Adrenal gland (tissue), 12 donors: Measurements from ENCODE around the gene MRPS35. TPM values are rescaled to one million over a fixed set of nuclear protein-coding genes. Genes with fewer than 3 reads are reported as not detected.

Experiments
- DNase-seq, 7 donors: peaks; one replicate each; pipeline ENCODE4 v3.0.0-alpha.2; 2019 to 2020
- H3K27ac ChIP-seq, 5 donors: fragments of 200-600 bp; sonication (generic) in 4 of 5; 1 replicate in 3 of 5; 2 replicates in 2 of 5; pipeline versions ENCODE4 v1.5.1 to v1.8.0; 2016 to 2020; ENCODE audit warnings: mild to moderate bottlenecking in 1 of 5
- H3K27me3 ChIP-seq: fragments of 200-600 bp; 2 replicates; pipeline ENCODE4 v1.8.0; 2021
- H3K36me3 ChIP-seq, 2 donors: fragments of 200-600 bp; replicated peaks in 1 of 2; 1 replicate in 1 of 2; 2 replicates in 1 of 2; pipeline versions ENCODE4 v1.5.1 to v1.8.0; 2018 to 2022
- H3K4me1 ChIP-seq, 2 donors: fragments of 200-600 bp; replicated peaks in 1 of 2; 1 replicate in 1 of 2; 2 replicates in 1 of 2; pipeline versions ENCODE4 v1.5.1 to v1.8.0; 2018 to 2021
- H3K4me3 ChIP-seq, 4 donors: fragments of 200-600 bp; sonication (generic) in 3 of 4; one replicate each; pipeline ENCODE4 v1.5.1; 2016 to 2018
- H3K9me3 ChIP-seq, 3 donors: fragments of 200-600 bp; sonication (generic) in 1 of 3; replicated peaks in 1 of 3; 1 replicate in 2 of 3; 2 replicates in 1 of 3; pipeline versions ENCODE4 v1.5.1 to v1.8.0; 2016 to 2021
- CTCF ChIP-seq, 6 experiments: fragments of 450-650 bp in 4 of 6; fragments of 200-600 bp in 2 of 6; sonication (generic) in 1 of 6; IDR thresholded peaks; 1 replicate in 5 of 6; 2 replicates in 1 of 6; pipeline versions ENCODE4 v1.5.1 to v1.8.0; 2016 to 2021; ENCODE audit warnings: antibody characterized with exemption in 6 of 6, mild to moderate bottlenecking in 2 of 6, moderate library complexity in 1 of 6
- POLR2A ChIP-seq, 2 donors: fragments of 450-650 bp; IDR thresholded peaks; one replicate each; pipeline ENCODE4 v1.6.1; 2017; ENCODE audit warnings: antibody characterized with exemption in 2 of 2, mild to moderate bottlenecking in 2 of 2, moderate library complexity in 1 of 2
- WGBS, 4 donors: extraction: QIAGEN DNeasy Blood & Tissue Kit in 2 of 4; methylation state at CpG; one replicate each; pipeline versions ENCODE4 v1.1.5 to v1.1.7; 2013 to 2017; 5-methylcytosine and 5-hydroxymethylcytosine counted together
- intact Hi-C, 2 donors: fragments of 100-400 bp; cut with DNase I; formaldehyde crosslinking; loops; one replicate each; pipeline versions ENCODE4 v1.14.1 to v1.15.0; 2022 to 2023
- polyA plus RNA-seq, 3 donors: library from polyadenylated mRNA; stranded (reverse); fragments of 200-250 nt in 2 of 3; fragments of 350-450 nt in 1 of 3; fragmentation: Illumina TruSeq in 1 of 3; extraction: RNeasy Lipid Tissue Mini Kit (QIAGEN cat#74804) in 1 of 3; gene quantifications; one replicate each; pipeline ENCODE4 v1.2.3, GENCODE V29; 2013 to 2014
- small RNA-seq, 2 donors: library from RNA; depleted of rRNA; stranded (forward); fragments of <200 nt; gene quantifications; one replicate each; pipeline ENCODE3, GENCODE V24; 2016
- total RNA-seq, 9 donors: library from RNA; depleted of rRNA in 4 of 9; stranded (reverse); fragments of >200 nt in 4 of 9; fragments of 120-200 nt in 1 of 9; fragmentation: NEBNext Ultra II Directional in 1 of 9; extraction: Animal tissue kit (Norgen Biotek cat#: 25700) in 1 of 9; gene quantifications; one replicate each; pipeline versions ENCODE4 v1.1.0 to v1.2.4, GENCODE V29; 2013 to 2023
- donor health status: healthy with polysubstance abuse.
- donor health status: Bipolar disorder and iron deficiency.
- donor health status: DM: yes; HTN: yes; CAD: no.
- donor health status: DM: no; HTN: no; CAD: no.
- donor health status: DM: no; HTN: no; CAD: no.
- donor health status: DM: yes; HTN: yes; CAD: no.

The MRPS35 gene
- total and polyA plus RNA-seq, 12 donors, result 21.0 to 137 (median 58.9) TPM

- TF ChIP-seq CTCF (IDR thresholded peaks at IDR 0.05), result no peak
- no peak for TF ChIP-seq POLR2A (IDR thresholded peaks at IDR 0.05)
- Histone ChIP-seq H3K9me3 (no peaks in the 10 kb centered on the region), H3K27me3 (no peaks in the 10 kb centered on the region), H3K27ac (no peak overlapping the region), H3K36me3 (peaks cover 0 to 12% of the 10 kb centered on the region in 2 donors), H3K4me1 (no peaks in the 10 kb centered on the region), H3K4me3 (no peak overlapping the region)
- no peak for DNase-seq
- WGBS, 4 donors, result 88 to 94% (median 90%) methylated on average over 2 of the region's 2 CpGs
- intact Hi-C loops, result no loop called here
Observed at GRCh38 chr12:27802936-27803335, 92.3 kb downstream of the MRPS35 start.

- Histone ChIP-seq H3K9me3 (no peaks in the 10 kb centered on the region), H3K27ac (no peak overlapping the region), H3K4me1 (no peaks in the 10 kb centered on the region), H3K4me3 (no peak overlapping the region), H3K36me3 (no peaks in the 10 kb centered on the region), H3K27me3 (no peaks in the 10 kb centered on the region)
- 0 to 54% (median 30%) methylated on average over 1 of the region's 1 CpG for WGBS, 4 donors
- intact Hi-C loops, result no loop called here
- no peak for DNase-seq
- TF ChIP-seq POLR2A (IDR thresholded peaks at IDR 0.05), result no peak
Observed at GRCh38 chr12:27805238-27805637, 94.6 kb downstream of the MRPS35 start.

Small RNA genes lying within 50 kb of the gene (small RNA-seq; reads per million reads assigned to genes)
- 0 reads per million in 2 donors for gene RF00019

Other genes starting within 250 kb of the MRPS35 start
- 100 to 1,000 TPM in 4 of 9 donors, 10 to 100 TPM in 5; 53.3 to 123 (median 95.5) TPM for gene PPFIBP1, start 186.6 kb upstream of the MRPS35 start, total RNA-seq
- gene PPFIBP1, start 186.6 kb upstream of the MRPS35 start, polyA plus RNA-seq, result 10 to 100 TPM in 2 of 3 donors, 1 to 10 TPM in 1; 9.6 to 27.7 (median 24.4) TPM
- gene REP15, start 14.4 kb upstream of the MRPS35 start, total RNA-seq, result 1 to 10 TPM in 6 of 9 donors, under 1 TPM in 1, not detected in 2; 0.91 to 3.1 (median 1.8) TPM
- gene REP15, start 14.4 kb upstream of the MRPS35 start, polyA plus RNA-seq, result 1 to 10 TPM; 1.3 to 5.2 (median 2.7) TPM
- 10 to 100 TPM; 15.2 to 23.7 (median 19.1) TPM for gene KLHL42, start 69.4 kb downstream of the MRPS35 start, total RNA-seq
- gene KLHL42, start 69.4 kb downstream of the MRPS35 start, polyA plus RNA-seq, result 10 to 100 TPM in 1 of 3 donors, 1 to 10 TPM in 2; 7.8 to 12.7 (median 9.4) TPM
- gene MANSC4, start 69.4 kb downstream of the MRPS35 start, total RNA-seq, result under 1 TPM in 1 of 9 donors, not detected in 8; 0.11 TPM
- under 1 TPM in 1 of 3 donors, not detected in 2; 0.07 TPM for gene MANSC4, start 69.4 kb downstream of the MRPS35 start, polyA plus RNA-seq